ENCODE measurements around the gene DPP4.

The DPP4 gene

GRCh38 chr2:161947406-161947805 lies 126.6 kb downstream of the DPP4 start:
- no peak for DNase-seq

GRCh38 chr2:161946489-161947107 lies 127.4 kb downstream of the DPP4 start:
- no peak for DNase-seq

GRCh38 chr2:161943011-161943410 lies 131.0 kb downstream of the DPP4 start:
- DNase-seq = no peak
